ENCODE results near the gene CDH3.

The CDH3 gene

GRCh38 chr16:68749432-68749831 lies 104.3 kb downstream of the CDH3 start:
- Histone ChIP-seq H3K4me1 (ENCODE audit: control insufficient read depth, insufficient read depth, low read length) (peaks cover 47% of the 10 kb centered on the region), H3K36me3 (ENCODE audit: control insufficient read depth, insufficient read depth, low read length) (no peaks in the 10 kb centered on the region), H3K27me3 (ENCODE audit: control insufficient read depth, insufficient read depth, low read length) (no peaks in the 10 kb centered on the region), H3K4me3 (ENCODE audit: low read length) (no peak overlapping the region), H3K9ac (ENCODE audit: low read length) (no peak overlapping the region), H3K9me3 (ENCODE audit: control insufficient read depth, low read length) (no peaks in the 10 kb centered on the region)

All from mucosa of stomach (tissue), 1 donor.